Measurements from ENCODE around the gene ZNF280D.

Gene ZNF280D

DNA sequence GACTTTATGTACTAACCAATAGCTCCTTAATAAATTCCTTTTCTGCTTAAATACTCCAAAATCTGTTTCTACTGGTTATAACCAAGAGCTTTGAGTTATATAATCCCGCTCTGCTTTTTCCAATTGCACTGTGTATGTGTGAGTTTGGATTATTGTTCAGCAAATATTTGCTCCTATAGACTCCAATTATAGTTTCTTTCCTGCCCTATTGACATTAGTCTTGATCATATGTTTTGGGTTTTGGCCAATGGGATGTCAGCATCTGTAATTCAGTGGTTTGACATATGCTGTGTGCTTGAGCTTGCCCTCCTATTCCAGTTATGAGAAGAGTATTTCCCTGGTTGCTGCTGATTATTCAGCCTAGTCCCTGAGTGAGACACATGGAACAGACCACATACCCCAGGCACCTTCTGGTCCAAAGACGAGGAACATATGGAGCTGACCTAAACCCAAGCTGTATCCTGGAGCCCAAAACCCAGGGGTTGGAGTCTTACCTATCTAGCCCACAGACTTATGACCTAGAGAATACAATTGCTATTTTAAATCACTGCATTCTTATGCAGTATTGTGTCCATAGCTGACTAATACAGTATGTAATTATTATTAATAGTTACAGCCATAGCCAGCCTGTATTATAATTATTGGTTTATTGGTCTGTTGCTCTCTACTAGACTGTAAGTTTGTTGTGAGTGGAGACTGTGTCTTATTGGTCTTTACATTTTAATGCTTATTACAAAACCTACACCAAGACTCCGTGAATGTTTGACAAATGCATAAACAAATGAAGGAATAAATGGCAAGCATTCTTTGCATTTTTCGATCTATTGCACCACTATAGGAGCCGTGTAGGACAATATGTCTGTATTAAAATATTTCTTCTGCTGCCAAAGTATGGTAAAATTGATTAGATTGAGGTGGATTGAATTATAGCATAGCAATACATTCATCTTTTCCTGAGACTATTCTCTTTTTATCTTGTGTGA lies 11.7 kb upstream of the ZNF280D start:
- DNase-seq (ENCODE audit: low read depth in 2 of 2), result no peak

DNA sequence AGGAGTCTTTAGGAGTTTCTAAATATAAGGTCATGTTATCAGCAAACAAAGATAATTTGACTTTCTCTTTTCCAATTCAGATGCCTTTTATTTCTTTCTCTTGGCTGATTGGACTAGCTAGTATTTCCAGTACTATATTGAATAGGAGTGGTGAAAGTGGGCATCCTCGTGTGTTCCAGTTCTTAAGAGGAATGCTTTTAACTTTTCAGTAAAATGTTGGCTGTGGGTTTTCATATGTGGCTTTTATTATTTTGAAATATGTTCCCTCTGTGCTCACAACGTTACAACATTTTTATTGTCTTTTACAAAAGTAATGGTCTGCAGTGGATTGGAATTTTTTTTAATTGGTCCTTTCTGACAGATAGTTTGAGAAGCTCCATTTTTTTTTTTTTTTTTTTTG lies 8.2 kb upstream of the ZNF280D start:
- DNase-seq (ENCODE audit: low read depth in 2 of 2), result no peak

DNA sequence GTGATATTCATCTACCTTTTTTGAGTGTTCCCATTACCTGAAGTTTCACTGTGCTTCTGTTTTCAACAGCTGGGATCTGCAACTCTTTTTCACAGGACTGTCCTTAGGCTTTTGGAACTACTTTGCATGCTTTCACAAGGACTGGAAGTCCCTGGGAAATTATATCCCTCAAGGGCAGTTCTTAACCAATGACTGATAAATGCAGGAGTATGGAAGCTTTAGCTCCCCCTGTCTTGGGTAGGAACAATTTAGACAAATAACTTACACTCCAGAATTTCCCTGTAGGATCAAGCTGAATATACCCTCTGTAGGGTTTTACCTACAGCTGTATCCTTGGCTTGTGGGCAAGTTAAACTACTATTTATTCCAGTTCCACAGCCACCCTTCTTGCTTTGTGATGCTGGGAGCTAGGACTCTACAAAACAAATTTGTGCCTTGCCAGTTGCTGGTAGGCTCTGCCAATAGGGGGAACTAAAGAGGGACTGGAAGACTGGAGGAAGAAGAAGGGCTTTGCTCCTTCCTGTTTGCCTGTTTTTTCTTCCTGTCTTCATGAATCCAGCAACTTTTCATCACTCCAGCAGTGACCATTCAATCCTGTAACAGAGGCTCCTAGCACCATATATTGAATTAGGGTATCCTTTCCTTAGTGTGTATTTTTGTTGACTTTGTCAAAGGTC lies 6.8 kb upstream of the ZNF280D start:
- no peak for DNase-seq (ENCODE audit: low read depth in 2 of 2)

DNA sequence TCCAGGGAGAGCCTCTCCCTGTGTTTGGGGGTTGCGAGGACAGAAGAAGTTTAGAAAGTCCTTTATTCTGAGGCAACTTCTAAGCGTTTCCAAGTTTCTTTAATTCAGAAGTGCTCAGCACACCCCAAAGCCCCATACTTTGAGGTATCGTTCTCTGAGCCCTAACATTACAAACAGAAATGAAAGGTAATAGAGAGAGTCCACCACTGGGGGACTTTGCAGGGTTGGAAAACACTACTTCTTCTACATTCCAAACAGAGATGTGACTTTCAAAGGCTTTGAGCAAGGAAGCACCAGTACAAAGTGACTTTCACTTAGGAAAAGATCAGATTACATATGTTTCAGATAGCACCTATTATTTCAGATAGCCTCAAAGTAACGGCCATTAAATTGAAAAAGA lies 6.2 kb upstream of the ZNF280D start:
- DNase-seq (ENCODE audit: low read depth in 2 of 2), result no peak

DNA sequence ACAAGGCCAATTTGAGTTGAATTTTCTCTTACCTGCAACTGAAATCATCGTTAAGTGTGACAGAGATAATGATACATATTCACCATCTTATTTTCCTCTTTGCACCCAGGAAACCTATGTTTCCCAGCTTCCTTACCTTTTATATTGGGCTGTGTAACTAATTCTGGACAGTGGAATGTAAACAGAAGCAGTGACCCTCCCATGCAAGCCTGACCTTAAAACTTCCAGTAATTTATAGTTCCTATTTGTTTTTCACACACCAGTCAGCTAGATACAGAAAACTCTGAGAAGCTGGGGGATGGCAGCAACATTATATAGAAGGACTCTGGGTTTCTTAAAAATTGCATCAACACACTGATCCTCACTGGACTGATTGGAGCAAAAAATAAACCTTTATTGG lies 4.5 kb upstream of the ZNF280D start:
- DNase-seq (ENCODE audit: low read depth in 2 of 2), result no peak

DNA sequence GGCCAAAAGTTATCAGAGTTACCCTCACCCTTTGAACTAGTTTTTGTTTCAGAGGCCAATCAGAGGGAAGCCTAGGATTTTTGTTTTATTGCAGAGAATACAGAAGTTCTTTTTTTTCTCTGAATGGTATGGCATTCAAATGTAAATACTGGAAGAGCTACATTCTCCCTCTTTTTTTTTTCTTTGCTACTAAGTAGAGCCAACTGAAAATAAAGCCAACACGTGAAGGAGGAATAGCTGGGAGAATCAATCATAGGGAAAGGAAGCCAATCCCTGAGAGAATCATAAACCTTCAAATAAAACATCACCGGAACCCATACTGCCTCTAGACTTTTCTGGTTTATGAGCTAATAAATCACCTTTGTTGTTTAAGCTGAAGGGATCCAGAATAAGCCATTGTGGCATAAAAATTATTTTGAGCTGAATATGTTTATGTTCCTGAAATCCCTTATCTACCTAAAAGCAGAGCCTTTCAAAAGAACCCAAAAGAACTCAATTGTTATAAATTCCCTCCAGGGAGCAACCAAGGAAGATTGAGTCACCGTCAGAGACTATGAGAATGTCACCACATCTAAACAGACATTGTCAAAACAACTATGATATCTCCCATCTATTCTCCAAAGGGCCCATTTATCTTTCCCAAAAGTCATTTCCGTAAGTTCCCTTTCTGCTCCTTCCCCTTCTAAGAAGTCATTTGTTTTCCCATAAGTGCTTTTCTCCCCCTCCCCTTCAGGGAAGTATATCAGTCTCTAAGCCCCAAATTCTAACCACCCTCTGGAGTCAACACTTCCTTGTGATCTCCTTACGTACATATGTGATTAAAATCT lies 3.8 kb upstream of the ZNF280D start:
- DNase-seq (ENCODE audit: low read depth in 2 of 2), result no peak

DNA sequence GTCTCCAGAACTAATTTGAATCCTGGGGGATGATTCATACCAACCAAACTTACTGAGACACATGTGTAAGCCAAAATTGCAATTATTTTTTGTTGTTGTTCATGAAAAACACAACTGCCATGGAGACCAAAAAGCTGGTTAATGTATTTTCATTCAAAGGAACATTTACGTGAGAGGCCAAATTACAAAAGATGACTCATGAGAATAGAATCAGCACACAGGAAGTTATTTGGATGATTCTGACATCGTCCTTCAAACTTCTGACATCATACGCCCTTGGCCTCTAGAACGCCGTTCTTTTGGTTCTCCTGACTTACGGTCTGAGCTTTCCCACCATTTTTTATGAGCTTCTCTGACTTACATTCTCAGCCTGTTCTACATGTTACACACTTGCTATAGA lies 3.0 kb upstream of the ZNF280D start:
- DNase-seq (ENCODE audit: low read depth in 2 of 2), result no peak

DNA sequence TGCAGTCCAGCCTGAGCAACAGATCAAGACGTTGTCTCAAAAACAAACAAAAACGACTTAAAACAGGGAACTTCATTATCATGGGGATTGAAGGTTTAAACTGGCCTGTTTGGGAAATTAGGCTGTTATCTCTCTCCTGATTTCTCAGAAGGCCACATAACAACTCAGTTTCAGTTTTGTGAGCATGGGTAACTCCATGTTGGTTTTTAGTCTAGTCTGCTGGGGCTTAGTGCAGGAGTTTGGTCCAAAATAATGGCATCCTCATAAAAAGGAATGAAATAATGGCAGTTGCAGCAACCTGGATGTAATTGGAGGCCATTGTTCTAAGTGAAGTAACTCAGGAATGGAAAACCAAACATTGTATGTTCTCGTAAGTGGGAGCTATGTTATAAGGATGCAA lies 2.3 kb upstream of the ZNF280D start:
- DNase-seq (ENCODE audit: low read depth in 2 of 2), result no peak

DNA sequence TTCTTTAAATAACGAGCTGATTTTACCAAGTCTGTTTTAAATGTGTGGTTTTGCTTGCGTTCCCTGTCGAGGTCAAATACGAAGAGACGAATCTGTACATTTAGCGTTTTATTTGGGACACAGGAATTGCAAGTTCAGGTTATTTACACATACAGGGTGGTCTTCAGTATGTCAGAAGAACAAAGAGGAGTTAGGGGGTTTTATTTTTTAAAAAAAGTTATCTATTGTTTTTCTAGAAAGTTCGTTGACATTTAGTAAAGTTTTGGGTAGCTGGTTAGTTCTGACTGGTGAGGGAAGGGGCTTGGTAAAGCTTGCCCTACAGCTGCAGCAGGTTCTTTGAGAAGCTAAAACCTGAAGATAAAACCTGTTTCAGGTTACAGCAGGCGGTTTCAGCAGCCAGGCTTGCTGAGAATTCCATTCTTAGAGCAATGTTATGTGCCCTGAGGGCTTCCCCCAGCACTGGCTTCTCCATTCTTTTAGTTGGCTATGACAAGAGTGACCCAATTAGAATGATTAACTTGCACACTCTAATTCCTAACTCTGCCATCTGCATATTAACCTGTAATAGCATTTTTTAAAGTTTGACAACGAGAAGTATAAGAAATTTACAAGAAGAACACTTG lies 815 bp upstream of the ZNF280D start:
- no peak for DNase-seq (ENCODE audit: low read depth in 2 of 2)

DNA sequence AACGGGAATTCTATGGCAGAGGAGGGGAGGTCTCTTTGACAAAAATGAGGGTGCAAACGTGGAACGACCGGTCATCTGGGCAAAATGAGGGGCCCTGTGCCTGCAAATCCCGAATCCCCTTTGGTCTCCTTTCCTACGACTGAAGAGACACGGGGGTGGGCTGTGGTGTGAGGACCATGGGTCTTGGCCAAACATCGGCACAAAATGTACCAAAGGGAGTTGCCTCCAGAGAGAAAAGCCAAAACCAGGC lies 498 bp downstream of the ZNF280D start:
- no peak for DNase-seq (ENCODE audit: low read depth in 2 of 2)

DNA sequence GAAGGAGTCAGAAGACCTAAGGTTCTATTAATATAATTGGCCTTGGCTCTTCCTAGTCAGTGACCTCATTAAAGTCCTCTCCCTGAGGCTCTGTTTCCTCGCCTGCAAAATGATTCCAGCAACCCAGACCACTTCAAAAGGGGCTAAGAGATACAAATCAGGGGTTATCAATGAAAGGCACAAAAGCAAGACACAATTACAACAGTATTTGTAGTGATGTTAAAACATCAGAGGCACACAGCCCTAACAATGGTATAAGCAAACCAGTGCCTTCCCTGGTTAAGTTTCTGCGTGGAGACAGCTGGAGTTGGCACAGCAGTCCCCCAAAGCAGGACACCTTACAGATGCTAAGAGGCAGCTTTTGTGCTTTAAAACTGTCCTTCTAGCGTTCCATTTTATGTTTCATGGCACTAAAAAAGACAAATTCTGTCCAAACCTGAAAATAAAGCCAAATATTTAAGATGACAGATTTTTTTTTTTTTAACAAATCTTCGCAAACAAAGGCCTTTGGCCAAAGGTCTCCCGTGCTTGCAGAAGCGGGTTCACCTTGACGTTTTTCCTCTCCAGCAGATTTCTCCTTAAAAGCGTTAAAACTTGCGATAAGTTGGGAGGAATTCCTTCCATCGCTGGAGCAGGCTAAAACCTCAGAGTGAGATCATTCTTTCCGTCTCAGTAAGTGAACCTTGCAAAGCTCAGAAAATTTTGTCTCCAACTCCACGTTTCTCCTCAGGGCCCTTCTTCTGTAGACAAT lies 999 bp downstream of the ZNF280D start:
- DNase-seq (ENCODE audit: low read depth in 2 of 2), result no peak

DNA sequence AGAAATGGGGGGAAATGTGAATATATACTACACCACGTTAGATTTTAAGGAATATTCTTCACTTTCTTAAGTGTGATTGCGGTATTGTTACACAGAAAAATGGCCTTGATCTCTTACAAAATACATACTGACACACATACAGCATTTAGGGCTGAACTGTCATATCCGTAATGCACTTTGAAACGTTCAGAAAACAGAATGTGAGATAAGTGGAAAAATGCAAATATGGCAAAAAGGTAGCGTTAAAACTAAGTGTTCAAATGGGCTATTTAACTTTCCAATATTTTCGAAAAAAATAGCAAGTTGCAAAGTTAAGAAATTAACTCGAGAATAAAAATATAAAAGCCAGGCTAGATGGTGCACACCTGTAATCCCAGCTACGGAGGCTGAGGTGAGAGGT lies 1.8 kb downstream of the ZNF280D start:
- no peak for DNase-seq (ENCODE audit: low read depth in 2 of 2)

DNA sequence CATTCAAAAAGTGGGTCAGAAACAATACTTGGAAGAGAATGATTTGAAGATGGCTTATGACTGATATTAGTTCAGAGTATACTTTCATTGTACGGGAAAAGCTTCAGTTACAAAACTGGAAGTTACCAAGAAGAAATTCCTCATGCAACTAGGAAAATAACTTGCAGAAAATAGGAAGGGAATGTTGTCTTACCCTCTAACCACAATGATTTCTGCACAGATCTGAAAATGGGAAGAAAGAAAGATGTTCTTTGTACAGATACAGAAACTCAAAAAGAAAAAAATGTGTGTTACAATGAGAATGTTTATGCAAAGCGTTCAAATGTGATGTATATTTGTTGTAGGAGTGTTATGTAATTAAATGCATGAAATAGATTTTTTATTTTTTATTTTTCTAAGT lies 3.7 kb downstream of the ZNF280D start:
- DNase-seq (ENCODE audit: low read depth in 2 of 2), result no peak

DNA sequence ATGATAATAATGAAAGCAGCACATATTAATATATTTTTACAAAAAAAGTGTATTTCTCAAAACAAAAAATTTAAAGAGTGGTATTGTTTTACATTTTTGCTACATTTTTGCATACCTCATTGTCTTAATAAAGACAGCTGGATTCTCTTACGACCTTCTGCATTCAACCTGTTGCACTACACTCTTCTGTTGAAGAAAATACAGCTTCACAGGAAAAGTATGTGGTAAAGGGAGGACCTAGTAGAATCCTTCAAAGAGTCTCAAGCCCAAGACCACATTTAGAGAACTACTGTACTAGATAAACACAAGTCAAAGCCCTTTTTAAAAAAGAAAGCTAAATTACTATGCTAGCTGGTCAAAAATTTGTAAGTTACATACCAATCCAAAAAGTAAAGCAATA lies 7.9 kb downstream of the ZNF280D start:
- no peak for DNase-seq (ENCODE audit: low read depth in 2 of 2)

DNA sequence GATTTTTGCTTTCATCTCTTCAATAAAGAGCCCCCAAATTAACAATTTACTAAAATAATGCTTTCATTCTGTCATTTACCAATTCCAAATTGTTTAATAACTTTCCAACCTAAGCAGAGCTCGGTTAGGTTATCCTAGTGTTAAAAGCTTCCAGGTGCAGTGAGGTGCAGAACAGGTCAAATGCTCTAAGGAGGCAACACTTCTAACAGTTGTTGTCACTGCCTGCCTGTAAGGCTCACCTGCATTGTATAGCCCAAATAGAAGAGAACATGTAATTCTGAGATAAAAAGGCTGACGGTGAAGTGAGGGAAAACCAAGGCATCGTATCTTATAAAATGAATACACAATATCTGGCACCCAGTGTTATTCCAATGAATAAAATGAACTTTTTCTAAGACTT lies 9.1 kb downstream of the ZNF280D start:
- no peak for DNase-seq (ENCODE audit: low read depth in 2 of 2)

DNA sequence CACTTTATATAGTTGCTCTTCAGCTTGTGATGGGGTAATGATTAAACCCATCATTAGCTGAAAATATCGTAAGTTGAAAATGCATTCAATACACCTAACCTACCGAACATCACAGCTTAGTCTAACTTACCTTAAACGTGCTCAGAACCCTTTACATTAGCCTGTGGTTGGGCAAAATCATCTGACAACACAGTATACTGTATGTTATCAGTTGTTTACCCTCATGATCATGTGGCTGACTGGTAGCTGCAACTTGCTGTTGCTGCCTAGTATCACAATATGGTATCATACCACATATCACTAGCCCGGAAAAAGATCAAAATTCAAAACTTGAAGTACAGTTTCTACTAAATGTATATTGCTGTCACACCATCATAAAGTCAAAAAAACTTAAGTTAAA lies 9.5 kb downstream of the ZNF280D start:
- no peak for DNase-seq (ENCODE audit: low read depth in 2 of 2)

DNA sequence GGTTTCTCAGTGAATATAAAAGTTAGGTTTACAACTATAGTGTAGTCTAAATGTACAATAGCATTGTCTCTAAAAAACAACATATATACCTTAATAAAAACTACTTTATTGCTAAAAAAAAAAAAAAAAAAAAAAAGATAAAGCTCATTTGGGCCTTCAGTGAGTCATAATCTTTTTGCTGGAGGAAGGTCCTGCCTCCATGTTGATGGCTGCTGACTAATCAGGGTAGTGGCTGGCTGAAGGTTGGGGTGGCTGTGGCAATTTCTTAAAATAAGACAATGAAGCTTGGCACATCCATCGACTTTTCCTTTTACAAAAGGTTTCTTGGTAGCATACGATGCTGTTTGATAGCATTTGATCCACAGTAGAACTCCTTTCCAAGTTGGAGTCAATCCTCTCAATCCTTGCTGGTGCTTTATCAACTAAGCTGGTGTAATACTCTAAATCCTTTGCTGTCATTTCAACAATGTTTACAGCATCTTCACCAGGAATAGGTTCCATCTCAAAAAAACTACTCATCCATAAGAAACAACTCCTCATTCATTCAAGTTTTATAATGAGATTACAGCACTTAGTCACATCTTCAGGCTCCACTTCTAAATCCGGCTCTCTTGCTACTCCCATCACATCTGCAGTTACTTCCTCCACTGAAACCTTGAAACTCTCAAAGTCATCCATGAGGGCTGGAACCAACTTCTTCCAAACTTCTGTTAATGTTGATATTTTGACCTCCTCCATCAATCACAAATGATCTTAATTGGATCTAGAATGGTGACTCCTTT lies 13.3 kb downstream of the ZNF280D start:
- no peak for DNase-seq (ENCODE audit: low read depth in 2 of 2)

DNA sequence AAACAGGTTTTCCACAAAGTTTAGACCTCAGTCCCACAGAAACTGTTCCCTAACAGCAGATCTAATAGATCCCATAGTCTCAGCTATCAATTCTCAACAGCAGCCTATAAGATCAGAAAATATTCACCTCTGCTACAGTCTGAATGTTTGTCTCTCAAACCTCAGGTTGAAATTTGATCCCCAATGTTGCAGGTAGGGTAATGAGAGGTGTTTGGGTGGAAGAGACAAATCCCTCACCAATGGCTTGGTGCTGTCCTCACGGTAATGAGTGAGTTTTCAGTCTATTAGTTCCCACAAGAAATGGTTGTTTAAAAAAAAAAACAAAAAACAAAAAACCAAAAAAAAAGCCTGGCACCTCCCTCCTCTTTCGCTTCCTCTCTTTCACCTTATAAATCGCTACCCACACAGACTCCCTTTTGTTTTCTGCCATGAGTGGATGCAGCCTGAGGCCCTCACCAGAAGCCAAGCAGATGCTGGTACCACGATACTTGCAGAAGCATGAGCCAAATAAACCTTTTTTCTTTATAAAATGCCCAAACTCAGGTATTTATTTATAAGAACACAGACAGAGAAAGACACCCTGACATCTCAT lies 14.2 kb downstream of the ZNF280D start:
- DNase-seq (ENCODE audit: low read depth in 2 of 2), result no peak

DNA sequence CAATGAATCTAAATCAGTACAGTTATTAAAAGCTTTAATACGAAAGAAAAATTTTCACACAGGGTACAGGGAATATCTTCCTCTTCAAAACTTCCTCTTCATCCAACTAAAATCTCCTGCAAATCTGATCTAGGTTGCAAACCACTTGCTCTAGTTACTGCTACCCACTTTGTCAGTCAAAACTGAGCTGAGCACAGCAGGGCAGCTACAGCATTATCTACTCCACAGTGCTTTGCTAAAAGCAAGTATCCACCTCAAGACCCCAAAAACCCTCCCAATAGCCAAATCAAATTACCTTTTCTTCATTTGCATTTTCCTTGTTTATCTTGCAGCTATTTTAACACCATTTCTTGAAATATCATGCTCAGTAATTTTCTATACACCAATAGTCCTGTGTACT lies 14.7 kb downstream of the ZNF280D start:
- DNase-seq (ENCODE audit: low read depth in 2 of 2), result no peak

DNA sequence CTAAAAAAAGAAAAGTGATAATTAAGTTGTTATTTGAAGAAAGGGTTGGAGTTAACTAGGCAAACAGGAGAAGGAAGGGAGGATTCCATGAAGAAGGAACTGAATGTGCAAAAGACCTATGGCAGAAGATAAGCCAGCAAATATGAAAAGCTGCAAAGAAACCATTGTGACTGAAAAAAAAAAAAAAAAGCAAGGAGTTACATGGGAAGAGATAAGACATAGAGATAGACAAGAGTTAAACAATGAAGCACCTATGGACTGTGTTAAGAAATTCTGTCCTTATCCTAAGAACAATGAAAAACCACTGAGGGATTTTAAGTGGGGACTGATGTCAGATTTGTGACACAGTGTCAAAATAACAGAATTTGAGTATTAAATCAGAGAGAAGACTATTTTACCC lies 17.0 kb downstream of the ZNF280D start:
- DNase-seq (ENCODE audit: low read depth in 2 of 2), result no peak
